ENCODE data around the gene PRKCE.
"Not testable (repeated sequence)": the region's sequence is repeated elsewhere in the genome, so short reads cannot be mapped to it uniquely, and the experiment has no call there.

The PRKCE gene

DNA sequence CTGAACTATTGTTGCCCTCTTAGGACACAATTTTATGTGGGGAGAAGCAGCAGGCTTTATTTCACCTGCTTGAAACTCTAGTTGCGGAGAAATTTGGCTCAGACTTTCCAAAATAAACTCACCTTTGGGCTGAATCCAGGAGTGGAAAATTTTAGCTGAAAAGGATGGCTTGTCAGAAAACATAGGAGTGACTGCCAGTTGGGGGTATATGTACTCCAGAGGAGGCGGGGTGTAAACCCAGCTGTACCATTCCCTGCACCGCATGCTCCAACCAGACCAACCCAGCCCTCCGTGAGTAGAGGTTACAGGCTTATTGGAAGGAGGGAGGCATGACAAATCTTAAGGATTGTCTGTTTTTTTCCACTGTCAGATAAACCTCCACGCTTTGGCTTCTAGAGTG is 53.8 kb downstream of the PRKCE start:
- DNase-seq = no peak

GRCh38 chr2:45706033-45706432 is 54.6 kb downstream of the PRKCE start:
- no peak for DNase-seq

GRCh38 chr2:45707006-45707405 is 55.5 kb downstream of the PRKCE start:
- no peak for DNase-seq

- DNase-seq = no peak
These were observed 56.2 kb downstream of the PRKCE start for GRCh38 chr2:45707661-45708060.

GRCh38 chr2:45708501-45708900 is 57.0 kb downstream of the PRKCE start:
- no peak for DNase-seq

GRCh38 chr2:45709137-45709536 is 57.7 kb downstream of the PRKCE start:
- DNase-seq = no peak

GRCh38 chr2:45710468-45710867 is 59.0 kb downstream of the PRKCE start:
- no peak for DNase-seq

DNA sequence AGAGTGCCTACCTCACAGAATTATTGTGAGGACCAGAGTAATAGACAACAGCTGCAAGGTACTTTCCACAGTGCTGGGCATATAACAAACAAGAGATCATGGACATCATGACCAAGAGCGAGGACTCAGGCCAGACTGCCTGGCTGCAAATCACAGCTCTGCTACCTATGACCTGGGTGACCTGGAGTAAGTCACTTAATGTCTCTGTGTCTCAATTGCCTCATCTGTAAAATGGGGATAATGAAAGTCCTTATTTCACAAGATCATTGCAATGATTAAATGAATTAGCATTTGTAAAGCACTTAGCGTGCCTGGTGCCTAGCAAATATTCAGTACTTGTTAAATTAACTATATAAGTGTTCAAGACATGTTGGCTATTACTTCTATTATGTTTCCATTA is 59.7 kb downstream of the PRKCE start:
- no peak for DNase-seq

DNA sequence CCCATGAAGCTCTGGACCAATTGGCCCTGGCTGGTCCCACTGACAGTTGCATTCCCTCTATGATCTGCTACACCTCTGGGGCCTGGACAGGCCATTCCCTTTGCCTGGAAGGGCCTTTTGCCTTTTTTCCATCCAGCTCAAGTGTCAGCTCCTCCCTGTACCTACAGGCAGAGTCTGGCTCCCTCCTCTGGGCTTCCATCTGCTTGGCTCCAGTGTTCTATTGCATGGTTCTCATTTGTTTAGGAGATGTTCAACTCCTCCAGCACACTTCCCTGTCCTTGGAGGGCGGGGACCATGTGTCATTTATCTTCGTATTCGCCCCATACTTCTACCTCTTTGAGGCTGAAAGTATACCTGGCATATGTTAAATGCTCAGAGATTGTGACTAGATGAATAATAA is 61.1 kb downstream of the PRKCE start:
- no peak for DNase-seq

DNA sequence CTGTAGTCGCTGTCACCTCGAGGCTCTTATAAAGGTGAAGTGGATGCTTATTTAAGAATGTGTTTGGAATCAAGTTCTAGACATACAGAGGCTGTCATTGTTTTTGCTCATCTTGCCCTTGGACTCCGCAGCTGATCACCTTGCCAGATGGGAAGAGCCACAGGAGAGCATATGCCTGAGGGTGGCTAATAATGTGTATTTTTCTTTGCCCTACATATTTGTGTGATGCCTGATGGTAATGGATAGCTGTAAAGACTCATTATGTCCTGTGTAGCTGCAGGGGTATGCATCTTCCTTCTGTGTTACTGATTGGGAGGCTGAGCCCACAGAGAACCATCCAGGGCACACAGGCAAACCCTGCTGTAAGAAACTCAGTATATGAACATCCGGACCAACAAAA is 61.7 kb downstream of the PRKCE start:
- no peak for DNase-seq

- DNase-seq = no peak
These were observed 62.1 kb downstream of the PRKCE start for GRCh38 chr2:45713591-45713990.

- DNase-seq = no peak
These were observed 63.2 kb downstream of the PRKCE start for GRCh38 chr2:45714679-45715078.

DNA sequence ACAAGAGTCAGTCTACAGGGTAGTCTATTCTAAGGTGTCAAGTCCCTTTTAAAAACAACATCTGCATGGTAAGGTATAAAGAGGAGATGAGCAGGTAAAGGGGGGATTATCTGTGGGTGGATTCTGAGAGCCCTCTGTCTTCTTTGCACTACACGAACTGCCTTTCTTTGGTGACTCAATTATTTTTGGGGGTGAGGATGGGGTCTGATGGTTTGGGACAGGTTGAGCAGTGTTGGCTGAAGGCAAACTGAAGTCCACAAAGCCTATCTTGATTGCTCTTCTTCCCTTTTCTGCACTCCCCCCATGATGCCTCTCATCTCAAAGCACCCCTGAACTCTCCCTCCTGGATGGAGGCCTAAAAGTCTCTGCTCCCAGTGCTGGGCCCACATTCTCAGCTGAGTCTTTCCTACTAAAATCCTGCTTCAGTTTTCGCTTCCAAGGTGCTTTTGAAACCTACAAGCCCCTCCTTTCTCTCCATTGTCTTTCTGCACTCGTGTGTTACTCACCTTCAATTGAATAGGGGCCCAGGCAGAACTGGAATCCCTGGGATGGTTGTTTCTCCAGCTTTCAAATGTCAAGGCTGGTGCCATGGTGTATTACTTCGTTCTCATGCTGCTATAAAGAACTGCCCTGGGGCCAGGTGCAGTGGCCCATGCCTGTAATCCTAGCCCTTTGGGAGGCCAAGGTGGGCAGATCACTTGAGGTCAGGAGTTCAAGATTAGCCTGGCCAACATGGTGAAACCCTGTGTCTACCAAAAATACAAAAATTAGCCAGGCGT is 64.3 kb downstream of the PRKCE start:
- no peak for DNase-seq

DNA sequence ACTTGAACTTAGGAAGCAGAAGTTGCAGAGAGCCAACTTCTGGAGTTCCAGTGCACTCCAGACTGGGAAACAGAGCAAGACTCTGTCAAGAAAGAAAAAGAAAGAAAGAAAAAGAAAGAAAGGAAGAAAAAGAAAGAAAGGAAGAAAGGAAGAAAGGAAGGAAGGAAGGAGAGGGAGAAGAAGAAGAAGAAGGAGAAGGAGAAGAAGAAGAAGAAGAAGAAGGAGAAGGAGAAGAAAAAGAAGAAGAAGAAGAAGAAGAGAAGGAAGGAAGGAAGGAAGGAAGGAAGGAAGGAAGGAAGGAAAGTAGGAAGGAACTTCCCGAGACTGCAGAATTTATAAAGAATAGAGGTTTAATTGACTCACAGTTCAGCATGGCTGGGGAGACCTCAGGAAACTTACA is 65.0 kb downstream of the PRKCE start:
- not testable (repeated sequence) for DNase-seq

DNA sequence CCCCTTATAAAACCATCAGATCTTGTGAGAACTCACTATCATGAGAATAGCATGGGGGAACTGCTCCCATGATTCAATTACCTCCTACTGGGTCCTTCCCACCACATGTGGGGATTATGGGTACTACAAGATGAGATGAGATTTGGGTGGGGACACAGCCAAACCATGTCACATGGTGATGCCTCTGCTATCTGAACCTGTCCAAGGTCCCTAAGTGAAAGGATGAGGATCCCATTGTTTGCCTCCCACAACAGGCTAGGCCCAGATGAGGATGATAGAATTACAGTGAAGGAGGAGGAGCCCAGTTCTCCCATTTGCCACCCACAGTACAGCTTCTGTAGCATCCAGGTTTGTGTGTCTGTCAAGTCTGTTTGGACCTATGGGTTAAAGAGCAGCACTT is 65.4 kb downstream of the PRKCE start:
- DNase-seq = no peak

DNA sequence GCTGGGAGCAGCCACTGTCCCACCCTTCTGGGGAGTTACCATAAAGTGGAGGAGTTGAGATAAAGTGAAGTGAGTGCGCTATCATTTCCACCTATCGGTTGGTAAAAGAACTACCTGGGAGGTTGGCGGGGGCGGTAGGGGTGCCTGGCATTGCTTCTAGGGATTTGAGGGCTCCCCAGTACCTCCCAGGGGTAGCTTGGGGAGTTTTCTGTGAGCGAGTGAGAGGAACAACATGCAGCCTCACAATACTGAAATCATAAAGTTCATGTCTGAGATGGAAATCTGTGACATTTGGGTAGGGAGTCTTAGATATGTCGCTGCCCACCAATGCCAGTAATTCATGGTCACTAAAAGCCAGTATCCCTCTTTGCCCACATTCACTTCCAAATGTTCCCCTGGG is 68.7 kb downstream of the PRKCE start:
- DNase-seq = no peak

GRCh38 chr2:45721150-45721549 is 69.7 kb downstream of the PRKCE start:
- no peak for DNase-seq

DNA sequence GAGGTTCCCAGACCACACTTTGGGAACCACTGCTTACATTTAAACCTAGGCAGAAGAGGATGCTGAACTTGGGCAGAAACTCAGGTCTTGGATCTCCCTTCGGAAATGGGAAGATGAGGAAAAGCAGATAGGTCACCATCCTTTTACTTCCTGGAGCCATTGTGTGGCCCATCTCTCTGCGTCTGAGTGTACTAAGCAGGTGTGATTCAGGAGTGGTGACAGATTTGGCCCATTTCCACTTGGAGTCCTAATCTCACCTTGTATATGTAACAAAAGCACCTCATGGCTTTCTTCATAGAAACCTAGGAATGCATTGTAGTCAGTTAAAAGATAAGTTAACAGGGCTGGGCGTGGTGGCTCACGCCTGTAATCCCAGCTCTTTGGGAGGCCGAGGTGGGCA is 71.0 kb downstream of the PRKCE start:
- DNase-seq = no peak

DNA sequence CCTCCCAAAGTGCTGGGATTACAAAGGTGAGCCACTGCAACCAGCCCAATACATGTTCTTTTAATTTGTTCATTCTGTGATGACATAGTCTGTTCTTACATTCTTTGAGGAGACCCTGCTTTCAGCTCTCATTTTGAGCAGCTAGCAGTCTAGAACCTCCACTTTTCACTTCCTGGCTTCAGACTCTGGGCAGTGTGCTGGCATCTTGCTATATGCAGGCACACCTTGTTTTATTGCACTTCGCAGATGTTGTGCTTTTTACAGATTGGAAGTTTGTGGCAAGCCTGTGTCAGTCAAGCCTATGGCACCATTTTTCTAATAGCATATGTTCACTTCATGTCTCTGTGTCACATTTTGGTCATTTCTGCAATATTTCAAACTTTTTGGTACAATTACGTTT is 72.4 kb downstream of the PRKCE start:
- DNase-seq = no peak

DNA sequence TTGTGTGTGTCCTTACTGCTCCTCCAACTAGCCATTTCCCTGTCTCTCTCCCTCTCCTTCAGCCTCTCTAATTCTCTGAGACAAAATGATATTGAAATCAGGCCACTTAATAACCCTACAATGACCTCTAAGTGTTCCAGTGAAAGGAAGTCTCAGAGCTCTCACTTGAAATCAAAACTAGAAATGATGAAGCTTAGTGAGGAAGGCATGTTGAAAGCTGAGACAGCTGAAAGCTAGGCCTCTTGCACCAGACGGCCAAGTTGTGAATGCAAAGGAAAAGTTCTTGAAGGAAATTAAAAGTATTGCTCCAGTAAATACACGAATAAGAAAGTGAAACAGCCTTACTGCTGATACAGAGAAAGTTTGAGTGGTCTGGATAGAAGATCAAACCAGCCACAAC is 72.9 kb downstream of the PRKCE start:
- no peak for DNase-seq

DNA sequence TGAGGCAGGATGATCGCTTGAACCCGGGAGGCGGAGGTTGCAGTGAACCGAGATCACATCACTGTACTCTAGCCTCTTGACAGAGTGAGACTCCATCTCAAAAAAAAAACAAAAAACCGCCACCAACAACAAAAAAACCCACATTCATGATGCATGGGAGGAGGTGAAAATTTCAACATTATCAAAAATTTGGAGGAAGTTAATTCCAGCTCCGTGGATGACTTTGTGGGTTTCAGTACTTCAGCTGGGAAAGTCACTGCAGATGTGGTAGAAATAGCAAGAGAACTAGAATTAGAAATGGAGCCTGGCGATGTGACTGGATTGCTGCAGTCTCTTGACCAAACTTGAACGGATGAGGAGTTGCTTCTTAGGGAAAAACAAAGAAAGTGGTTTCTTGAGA is 74.3 kb downstream of the PRKCE start:
- no peak for DNase-seq

DNA sequence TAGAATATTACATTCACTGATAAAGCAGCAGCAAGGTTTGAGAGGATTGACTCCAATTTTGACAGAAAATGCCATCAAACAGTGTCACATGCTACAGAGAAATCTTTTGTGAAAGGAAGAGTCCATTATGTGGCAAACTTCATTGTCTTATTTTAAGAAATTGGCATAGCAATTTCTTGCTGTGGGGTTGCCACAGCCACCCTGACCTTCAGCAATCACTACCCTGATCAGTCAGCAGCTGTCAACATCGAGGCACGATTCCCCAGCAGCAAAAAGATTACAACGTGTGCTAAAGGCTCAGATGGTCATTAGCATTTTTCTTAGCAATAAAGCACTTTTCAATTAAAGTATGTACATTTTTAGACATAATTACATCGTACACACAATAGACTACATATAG is 74.7 kb downstream of the PRKCE start:
- DNase-seq = no peak

DNA sequence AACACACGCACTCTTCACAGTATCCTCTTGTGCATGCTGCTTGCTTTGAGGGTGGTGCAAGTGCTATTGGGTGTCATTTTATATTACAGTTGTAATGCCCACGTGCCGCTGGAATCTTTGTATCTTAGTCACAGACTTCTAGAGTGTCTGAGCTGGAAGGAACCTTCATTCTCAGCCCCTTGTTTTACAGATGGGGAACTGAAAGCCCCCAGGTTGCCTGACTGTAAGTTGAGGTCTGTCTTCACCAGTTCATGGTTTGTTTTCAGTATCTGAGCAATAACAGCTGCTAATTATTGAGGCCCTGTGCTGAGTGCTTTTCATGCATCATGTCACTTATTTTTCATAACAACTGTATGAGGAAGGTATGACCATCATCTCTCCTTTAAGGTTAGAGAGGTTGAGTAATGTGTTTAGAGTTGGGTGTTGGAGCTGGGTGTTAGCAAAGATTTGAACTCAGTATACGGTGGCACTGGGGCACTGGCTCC is 77.0 kb downstream of the PRKCE start:
- DNase-seq = no peak

- DNase-seq = no peak
These were observed 78.5 kb downstream of the PRKCE start for GRCh38 chr2:45729753-45730512.

GRCh38 chr2:45731141-45731540 is 79.7 kb downstream of the PRKCE start:
- DNase-seq = no peak

Measured in NCI-H1105 (cell line).